Fibroblast of lung (primary cell): ENCODE results near the gene DDC. TPM values are rescaled to one million over a fixed set of nuclear protein-coding genes. Genes with fewer than 3 reads are reported as not detected.
"Not testable (repeated sequence)": the region's sequence is repeated elsewhere in the genome, so short reads cannot be mapped to it uniquely, and the experiment has no call there.

Experiments
- DNase-seq, 2 donors: peaks; one replicate each; pipeline versions ENCODE4 v3.0.0 to v3.0.0-alpha.2; 2010; ENCODE audit warnings: low read depth in 2 of 2
- H2AFZ ChIP-seq: 2 replicates; pipeline ENCODE4 v1.5.1; 2012; ENCODE audit warnings: low read length, control low read depth, inconsistent platforms
- H3K27ac ChIP-seq: 2 replicates; pipeline ENCODE4 v1.5.1; 2011; ENCODE audit warnings: low read length, control low read depth; ENCODE audit not compliant: insufficient read depth
- H3K27me3 ChIP-seq: 2 replicates; pipeline ENCODE4 v1.5.1; 2011; ENCODE audit warnings: mild to moderate bottlenecking, low read length; ENCODE audit not compliant: control insufficient read depth, insufficient read depth
- H3K36me3 ChIP-seq: 2 replicates; pipeline ENCODE4 v1.5.1; 2011; ENCODE audit warnings: low read length; ENCODE audit not compliant: control insufficient read depth, insufficient read depth
- H3K4me1 ChIP-seq: 2 replicates; pipeline ENCODE4 v1.5.1; 2011; ENCODE audit warnings: low read length; ENCODE audit not compliant: control insufficient read depth, insufficient read depth; ENCODE audit errors: extremely low read depth
- H3K4me2 ChIP-seq: 2 replicates; pipeline ENCODE4 v1.5.1; 2011; ENCODE audit warnings: low read length, control low read depth; ENCODE audit not compliant: insufficient read depth; ENCODE audit errors: extremely low read depth
- H3K4me3 ChIP-seq, 4 experiments: fragments of 200-600 bp in 1 of 4; sonication (generic) in 1 of 4; replicated peaks in 1 of 4; 2 replicates each; pipeline ENCODE4 v1.5.1; 2011 to 2016; ENCODE audit warnings: low read length in 4 of 4, low read depth in 3 of 4, mild to moderate bottlenecking in 3 of 4, control low read depth in 2 of 4, inconsistent platforms in 1 of 4, mixed read lengths in 1 of 4; ENCODE audit not compliant: insufficient read depth in 1 of 4; ENCODE audit errors: control extremely low read depth in 1 of 4
- H3K79me2 ChIP-seq: 2 replicates; pipeline ENCODE4 v1.5.1; 2012; ENCODE audit warnings: mild to moderate bottlenecking, low read length, inconsistent platforms; ENCODE audit not compliant: control insufficient read depth, insufficient read depth
- H3K9ac ChIP-seq: 2 replicates; pipeline ENCODE4 v1.5.1; 2011; ENCODE audit warnings: mild to moderate bottlenecking, low read length, control low read depth; ENCODE audit not compliant: insufficient read depth
- H3K9me3 ChIP-seq: 2 replicates; pipeline ENCODE4 v1.5.1; 2012; ENCODE audit warnings: low read depth, low read length; ENCODE audit not compliant: control insufficient read depth, insufficient read depth
- H4K20me1 ChIP-seq: 2 replicates; pipeline ENCODE4 v1.5.1; 2011; ENCODE audit warnings: low read length; ENCODE audit not compliant: control insufficient read depth, insufficient read depth; ENCODE audit errors: extremely low read depth
- EZH2 ChIP-seq: IDR thresholded peaks from 2 replicates; pipeline ENCODE4 v1.5.1; 2012; ENCODE audit warnings: low read length, control low read depth, mild to moderate bottlenecking; ENCODE audit errors: missing control alignments
- polyA plus RNA-seq, 2 donors: library from polyadenylated mRNA; depleted of rRNA in 1 of 2; stranded (reverse) in 1 of 2; unstranded in 1 of 2; fragments of >200 nt; gene quantifications; 2 replicates each; pipeline ENCODE4 v1.2.1, GENCODE V29; 2011 to 2012; ENCODE audit warnings: missing spikeins in 1 of 2
- total RNA-seq: library from RNA; depleted of rRNA; stranded (reverse); fragments of >200 nt; gene quantifications from 2 replicates; pipeline ENCODE4 v1.2.1, GENCODE V29; 2014
- TF ChIP-seq, protein P1 (sequence below), 2 donors: IDR thresholded peaks in 1 of 2; conservative IDR thresholded peaks in 1 of 2; 1 replicate in 1 of 2; 2 replicates in 1 of 2; pipeline ENCODE4 v1.5.1; 2011 to 2012; ENCODE audit warnings: low read length in 2 of 2, control low read depth in 1 of 2, inconsistent platforms in 1 of 2, low read depth in 1 of 2, mild to moderate bottlenecking in 1 of 2

The DDC gene
- total and polyA plus RNA-seq, 2 donors (not counting 1 experiment from before 2014, with no cell fraction given) = not detected

DNA sequence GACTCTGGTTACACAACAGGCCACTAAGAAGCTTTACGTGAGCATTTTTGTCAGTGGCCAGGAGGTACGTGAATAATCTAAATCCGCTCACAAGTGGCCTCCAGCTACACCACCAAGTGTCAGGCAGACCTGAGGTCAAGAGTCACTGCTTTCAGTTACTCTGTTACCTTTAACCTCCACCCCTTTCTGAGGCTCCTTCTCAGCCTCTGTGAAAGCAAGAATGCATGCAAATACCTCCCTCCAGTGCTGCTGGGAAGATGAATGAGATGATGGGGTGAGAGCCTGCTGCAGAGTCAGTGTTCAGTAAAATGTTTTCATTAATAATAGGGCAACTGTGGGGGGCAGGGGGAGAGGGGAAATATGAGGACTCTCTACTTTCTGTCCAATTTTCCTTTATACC, 11.2 kb downstream of the DDC start:
- H3K4me1 ChIP-seq = no peaks in the 10 kb centered on the region
- H3K4me2 ChIP-seq = no peak overlapping the region
- H3K9ac ChIP-seq = no peak overlapping the region
- H2AFZ ChIP-seq = no peak overlapping the region
- H3K79me2 ChIP-seq = no peaks in the 10 kb centered on the region
- H4K20me1 ChIP-seq = no peaks in the 10 kb centered on the region
- TF ChIP-seq, protein P1, sequence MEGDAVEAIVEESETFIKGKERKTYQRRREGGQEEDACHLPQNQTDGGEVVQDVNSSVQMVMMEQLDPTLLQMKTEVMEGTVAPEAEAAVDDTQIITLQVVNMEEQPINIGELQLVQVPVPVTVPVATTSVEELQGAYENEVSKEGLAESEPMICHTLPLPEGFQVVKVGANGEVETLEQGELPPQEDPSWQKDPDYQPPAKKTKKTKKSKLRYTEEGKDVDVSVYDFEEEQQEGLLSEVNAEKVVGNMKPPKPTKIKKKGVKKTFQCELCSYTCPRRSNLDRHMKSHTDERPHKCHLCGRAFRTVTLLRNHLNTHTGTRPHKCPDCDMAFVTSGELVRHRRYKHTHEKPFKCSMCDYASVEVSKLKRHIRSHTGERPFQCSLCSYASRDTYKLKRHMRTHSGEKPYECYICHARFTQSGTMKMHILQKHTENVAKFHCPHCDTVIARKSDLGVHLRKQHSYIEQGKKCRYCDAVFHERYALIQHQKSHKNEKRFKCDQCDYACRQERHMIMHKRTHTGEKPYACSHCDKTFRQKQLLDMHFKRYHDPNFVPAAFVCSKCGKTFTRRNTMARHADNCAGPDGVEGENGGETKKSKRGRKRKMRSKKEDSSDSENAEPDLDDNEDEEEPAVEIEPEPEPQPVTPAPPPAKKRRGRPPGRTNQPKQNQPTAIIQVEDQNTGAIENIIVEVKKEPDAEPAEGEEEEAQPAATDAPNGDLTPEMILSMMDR (conservative IDR thresholded peaks at IDR 0.05 in 1 of 2, IDR thresholded peaks at IDR 0.05 in 1 of 2; ENCODE audit: low read depth in 1 of 2, low read length in 2 of 2) = no peak
- no peak for TF ChIP-seq EZH2
- no peak overlapping the region for H3K27ac ChIP-seq
- no peak overlapping the region for H3K4me3 ChIP-seq
- no peaks in the 10 kb centered on the region for H3K9me3 ChIP-seq
- DNase-seq = no peak
- peaks cover 4% of the 10 kb centered on the region for H3K27me3 ChIP-seq
- no peaks in the 10 kb centered on the region for H3K36me3 ChIP-seq

DNA sequence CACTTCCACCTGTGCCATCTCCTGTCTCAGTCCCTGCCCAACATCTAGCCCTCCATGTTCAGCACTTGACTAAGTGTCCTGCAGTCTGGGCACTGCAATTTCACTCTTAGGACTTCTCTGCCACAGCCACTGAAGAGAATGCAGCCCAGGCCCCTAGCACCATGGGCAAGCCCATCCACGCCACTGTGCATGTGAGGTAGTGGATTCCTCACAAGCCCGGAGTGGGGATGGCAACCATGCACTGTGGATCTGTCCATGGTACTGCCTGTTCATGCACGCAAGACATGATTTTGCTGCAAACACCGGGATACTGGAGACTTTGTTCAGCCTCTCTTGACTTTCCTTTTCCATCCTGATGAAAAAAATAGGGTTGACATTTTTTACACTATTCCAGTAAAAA, 12.3 kb downstream of the DDC start:
- DNase-seq = peak; percentile 53 to 75
- H3K4me1 ChIP-seq = no peaks in the 10 kb centered on the region
- no peak for TF ChIP-seq EZH2
- TF ChIP-seq, protein P1 (conservative IDR thresholded peaks at IDR 0.05 in 1 of 2, IDR thresholded peaks at IDR 0.05 in 1 of 2; ENCODE audit: low read depth in 1 of 2, low read length in 2 of 2) = no peak
- no peak overlapping the region for H3K4me3 ChIP-seq
- no peak overlapping the region for H3K27ac ChIP-seq
- no peaks in the 10 kb centered on the region for H3K36me3 ChIP-seq
- H3K27me3 ChIP-seq = peaks cover 4% of the 10 kb centered on the region
- H3K79me2 ChIP-seq = no peaks in the 10 kb centered on the region
- H3K9me3 ChIP-seq = no peaks in the 10 kb centered on the region
- H2AFZ ChIP-seq = no peak overlapping the region
- no peaks in the 10 kb centered on the region for H4K20me1 ChIP-seq
- H3K9ac ChIP-seq = no peak overlapping the region
- no peak overlapping the region for H3K4me2 ChIP-seq

DNA sequence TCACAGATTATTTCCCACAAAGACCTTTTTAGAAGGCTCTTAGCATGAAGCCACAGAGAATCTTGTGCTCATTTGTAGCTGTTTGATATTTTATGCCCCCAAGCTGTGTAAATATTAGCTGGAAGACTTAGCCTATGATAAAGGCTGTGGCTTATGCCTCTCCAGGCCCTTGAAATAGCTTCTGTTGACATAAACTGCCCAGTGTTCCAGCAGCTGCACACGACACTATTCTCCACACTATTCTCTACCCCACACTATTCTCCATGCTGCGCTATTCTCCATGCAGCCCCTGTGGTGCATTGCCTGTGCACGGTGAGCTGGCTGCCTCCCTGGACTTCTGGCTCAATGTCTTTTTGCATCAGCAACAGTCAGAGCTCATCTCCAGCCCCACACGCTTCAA, 13.1 kb downstream of the DDC start:
- H3K4me1 ChIP-seq = no peaks in the 10 kb centered on the region
- no peak overlapping the region for H3K4me3 ChIP-seq
- DNase-seq = no peak
- H3K36me3 ChIP-seq = no peaks in the 10 kb centered on the region
- H4K20me1 ChIP-seq = no peaks in the 10 kb centered on the region
- TF ChIP-seq EZH2 = no peak
- TF ChIP-seq, protein P1 (conservative IDR thresholded peaks at IDR 0.05 in 1 of 2, IDR thresholded peaks at IDR 0.05 in 1 of 2; ENCODE audit: low read depth in 1 of 2, low read length in 2 of 2) = no peak
- peaks cover 4% of the 10 kb centered on the region for H3K27me3 ChIP-seq
- H3K79me2 ChIP-seq = no peaks in the 10 kb centered on the region
- H3K9ac ChIP-seq = no peak overlapping the region
- no peak overlapping the region for H3K4me2 ChIP-seq
- H2AFZ ChIP-seq = no peak overlapping the region
- H3K9me3 ChIP-seq = no peaks in the 10 kb centered on the region
- no peak overlapping the region for H3K27ac ChIP-seq

DNA sequence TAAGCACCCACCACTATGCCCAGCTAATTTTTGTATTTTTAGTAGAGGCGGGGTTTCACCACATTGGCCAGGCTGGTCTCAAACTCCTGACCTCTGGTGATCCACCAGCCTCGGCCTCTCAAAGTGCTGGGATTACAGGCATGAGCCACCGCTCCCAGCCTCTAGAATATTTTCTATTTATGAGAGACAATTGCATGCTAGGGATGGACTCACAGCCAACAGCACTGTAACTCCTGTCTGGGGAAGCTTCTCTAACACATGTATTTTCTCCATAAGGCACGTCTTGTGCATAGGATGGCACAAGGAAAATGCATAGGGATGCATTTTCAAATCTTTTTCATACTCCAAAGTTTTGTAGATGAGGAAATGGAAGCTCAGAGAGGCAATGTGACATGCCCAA, 19.6 kb downstream of the DDC start:
- not testable (repeated sequence) for H3K4me3 ChIP-seq, H3K9me3 ChIP-seq, H2AFZ ChIP-seq, H3K27ac ChIP-seq, DNase-seq, H4K20me1 ChIP-seq, H3K4me2 ChIP-seq, H3K9ac ChIP-seq, H3K79me2 ChIP-seq, H3K4me1 ChIP-seq, H3K36me3 ChIP-seq, H3K27me3 ChIP-seq
